ENCODE results near the gene CDR2.
"Not testable (repeated sequence)": the region's sequence is repeated elsewhere in the genome, so short reads cannot be mapped to it uniquely, and the experiment has no call there.

Gene CDR2

DNA sequence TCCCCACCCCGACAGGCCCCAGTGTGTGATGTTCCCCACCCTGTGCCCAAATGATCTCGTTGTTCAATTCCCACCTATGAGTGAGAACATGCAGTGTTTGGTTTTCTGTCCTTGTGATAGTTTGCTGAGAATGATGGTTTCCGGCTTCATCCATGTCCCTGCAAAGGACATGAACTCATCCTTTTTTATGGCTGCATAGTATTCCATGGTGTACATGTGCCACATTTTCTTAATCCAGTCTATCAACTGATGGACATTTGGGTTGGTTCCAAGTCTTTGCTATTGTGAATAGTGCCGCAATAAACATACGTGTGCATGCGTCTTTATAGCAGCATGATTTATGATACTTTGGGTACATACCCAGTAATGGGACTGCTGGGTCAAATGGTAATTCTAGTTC, 23.4 kb downstream of the CDR2 start:
- DNase-seq: not testable (repeated sequence)

DNA sequence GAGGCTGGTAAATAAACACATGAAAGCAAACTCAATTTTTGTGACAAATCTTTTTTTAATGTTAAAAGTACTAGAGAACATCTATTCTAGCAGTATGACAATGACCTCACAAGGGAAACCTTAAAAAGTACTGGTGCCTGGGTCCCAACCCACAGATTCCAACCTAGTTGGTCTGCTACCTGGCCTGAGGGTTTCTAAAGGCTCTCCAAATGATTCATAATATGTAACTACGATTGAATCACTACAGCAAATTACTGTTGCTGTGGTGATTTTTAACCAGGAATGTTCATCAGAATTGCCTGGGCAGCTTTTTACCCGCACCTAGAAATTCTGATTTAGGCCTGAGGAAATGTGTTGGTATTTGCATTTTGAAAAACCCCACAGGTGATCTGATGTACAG, 26.1 kb downstream of the CDR2 start:
- DNase-seq: no peak

DNA sequence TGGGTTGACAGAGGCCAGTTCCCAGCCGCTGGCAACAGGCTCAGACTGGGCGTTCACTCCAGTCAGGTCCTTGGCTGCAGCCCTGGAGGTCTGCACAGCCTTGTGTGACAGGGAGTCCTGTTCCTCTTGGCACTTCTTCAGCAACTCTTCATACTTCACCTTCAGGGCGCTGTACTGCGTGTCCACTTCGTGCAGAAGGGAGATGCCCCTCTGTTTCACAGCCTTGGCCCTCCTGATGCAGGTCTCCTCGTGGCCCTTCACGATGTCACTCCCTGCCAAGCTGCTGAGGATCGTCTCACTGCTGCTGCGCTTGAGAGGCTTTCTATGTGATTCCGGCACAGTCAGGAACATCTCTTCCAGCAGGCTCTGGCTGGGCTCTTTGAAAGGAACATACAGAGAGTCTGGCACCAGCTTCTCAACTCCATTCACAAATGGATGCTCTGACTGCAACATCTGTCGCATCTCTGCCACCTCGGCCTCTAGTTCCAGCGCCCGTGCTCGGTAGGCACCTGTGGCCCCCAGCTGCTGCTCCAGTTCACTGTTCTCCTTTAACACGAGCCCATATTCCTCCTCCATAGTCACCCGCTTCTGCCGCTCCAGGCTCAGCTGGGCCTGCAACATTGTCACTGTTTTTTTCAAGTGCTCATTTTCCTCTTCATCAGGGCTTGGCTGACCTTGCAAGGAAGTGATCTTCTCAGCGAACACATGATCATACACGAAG, 27.2 kb downstream of the CDR2 start:
- DNase-seq: no peak

DNA sequence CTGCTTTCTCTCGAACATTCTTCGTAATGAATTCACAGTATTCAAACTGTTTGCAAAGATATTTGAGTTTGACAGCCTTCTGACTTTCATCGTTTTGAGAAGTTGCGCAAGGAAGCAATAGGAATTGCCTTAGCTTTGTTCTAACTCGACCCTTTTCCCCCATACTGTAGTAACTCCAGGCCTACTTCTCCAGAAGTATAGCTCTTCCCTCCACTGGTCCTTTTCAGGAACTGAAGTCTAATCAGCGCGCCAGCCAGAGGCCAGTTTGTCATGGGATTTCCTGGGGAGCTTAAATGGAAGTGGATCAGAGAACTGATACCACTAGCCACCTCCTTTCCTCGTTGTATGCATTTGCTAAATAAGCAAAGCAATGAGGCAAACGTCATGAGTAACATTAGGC, 27.9 kb downstream of the CDR2 start:
- DNase-seq: peak; percentile 89

DNA sequence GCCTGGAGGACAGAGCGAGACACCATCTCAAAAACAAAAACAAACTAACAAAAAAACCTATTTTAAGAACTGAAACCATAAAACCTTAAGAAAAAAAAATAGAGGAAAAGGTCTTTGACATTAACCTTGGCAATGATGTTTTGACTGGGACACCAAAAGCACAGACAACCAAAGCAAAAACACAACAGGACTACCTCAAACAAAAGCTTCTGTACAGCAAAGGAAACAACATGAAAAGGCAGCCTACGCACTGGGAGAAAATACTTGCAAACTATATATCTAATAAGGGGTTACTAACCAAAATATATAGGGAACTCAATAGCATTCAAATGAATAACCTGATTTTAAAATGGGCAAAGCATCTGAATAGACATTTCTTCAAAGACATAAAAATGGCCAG, 32.3 kb downstream of the CDR2 start:
- DNase-seq: no peak

DNA sequence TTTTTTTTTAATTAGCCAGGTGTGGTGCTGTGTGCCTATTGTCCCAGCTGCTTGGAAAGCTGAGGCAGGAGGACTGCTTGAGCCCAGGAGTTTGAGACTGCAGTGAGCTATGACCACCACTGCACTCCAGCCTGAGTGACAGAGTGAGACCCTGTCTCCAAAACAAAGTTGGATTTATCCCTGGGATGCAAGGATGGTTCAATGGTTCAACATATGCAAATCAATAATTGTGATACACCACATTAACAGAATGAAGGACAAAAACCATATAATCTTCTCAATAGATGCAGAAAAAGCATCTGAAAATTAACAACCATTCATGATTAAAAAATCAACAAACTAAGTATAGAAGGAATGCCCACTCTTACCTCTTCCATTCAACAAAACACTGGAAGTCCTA, 33.5 kb downstream of the CDR2 start:
- no peak for DNase-seq

DNA sequence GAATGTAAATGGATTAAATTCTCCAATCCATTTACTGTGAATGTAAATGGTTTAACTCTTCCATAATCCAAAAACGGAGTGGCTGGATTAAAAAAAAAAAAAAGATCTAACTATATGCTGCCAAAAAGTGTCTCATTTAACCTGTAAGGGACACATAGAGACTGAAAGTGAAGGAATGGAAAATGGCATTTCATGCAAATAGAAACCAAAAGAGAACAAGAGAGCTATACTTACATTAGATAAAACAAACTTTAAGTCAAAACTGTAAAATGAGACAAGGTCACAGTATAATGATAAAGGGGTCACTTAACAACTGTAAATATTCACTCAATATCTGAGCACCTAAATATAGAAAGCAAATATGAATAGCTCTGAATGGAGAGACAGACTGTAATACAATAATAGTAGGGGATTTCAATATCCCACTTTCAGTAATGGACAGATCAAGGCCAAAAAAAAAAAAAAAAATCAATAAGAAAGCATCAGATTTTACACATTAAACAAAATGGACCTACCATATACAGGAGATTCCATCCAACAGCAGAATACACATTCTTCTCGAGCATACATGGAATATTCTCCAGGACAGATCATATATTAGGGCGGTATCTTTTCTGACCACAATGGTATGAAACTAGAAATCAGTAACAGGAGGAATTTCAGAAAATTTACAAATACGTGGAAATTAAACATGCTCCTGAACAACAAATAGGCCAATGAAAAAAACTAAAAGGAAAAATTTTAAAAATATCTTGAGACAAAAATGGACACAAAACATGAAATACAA, 36.4 kb downstream of the CDR2 start:
- DNase-seq: peak; percentile 15

DNA sequence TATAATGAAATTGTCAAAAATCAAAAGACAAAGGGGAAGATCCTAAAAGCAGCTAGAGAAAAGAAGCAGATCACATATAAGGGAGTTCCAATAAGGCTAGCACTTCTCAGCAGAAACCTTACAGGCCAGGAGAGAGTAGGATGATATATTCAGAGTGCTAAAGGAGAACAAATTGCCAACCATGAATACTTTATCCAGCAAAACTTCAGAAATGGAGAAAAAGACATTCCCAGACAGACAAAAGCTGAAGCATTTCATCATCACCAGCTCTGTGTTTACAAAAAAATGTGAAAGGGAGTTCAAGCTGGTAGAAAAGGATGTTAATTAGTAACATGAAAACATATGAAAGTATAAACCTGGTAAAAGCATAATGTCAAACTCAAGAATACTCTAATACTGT, 37.4 kb downstream of the CDR2 start:
- no peak for DNase-seq

DNA sequence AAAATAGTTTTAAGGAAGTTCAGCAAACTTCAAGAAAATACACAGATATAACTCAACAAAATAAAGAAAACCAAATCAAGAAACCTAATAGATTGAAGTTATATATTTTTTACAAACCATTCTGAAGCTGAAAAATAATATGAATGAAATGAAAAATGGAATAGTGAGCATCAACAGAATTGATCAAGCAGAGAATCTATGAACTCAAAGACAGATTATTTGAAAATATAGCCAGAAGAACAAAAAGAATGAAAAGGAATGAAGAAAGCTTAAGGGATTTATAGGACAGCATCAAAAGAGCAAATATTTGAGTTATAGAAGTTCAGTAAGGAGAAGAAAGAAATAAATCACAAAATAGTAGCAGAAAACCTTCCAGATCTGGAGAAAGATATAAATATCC, 37.8 kb downstream of the CDR2 start:
- no peak for DNase-seq

DNA sequence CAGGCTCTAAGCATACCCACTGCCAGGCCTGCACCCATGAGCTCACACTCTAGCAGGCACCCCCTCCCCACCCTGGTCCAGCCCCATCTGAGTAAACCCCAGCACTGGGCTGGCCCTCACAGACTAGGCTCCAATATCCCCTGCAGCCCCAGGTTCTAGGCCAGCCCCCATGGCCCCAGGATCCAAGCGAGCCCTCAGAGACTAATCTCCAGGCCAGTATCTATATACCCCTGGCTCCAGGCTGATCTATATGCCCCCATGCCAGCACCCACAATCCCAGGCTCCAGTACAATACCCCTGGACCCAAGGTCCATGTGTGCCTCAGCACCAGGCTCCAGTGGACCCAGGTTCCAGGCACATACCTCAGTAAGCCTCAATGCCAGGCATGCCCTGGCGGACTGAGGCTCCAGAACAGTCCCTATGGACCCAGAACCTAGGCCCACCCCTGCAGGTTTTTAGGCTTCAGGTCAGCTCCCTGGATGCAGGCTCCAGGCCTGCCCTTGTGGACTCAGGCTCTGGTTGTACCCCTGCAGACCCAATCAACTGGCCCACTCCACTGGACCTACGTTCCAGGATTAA, 38.7 kb downstream of the CDR2 start:
- no peak for DNase-seq

DNA sequence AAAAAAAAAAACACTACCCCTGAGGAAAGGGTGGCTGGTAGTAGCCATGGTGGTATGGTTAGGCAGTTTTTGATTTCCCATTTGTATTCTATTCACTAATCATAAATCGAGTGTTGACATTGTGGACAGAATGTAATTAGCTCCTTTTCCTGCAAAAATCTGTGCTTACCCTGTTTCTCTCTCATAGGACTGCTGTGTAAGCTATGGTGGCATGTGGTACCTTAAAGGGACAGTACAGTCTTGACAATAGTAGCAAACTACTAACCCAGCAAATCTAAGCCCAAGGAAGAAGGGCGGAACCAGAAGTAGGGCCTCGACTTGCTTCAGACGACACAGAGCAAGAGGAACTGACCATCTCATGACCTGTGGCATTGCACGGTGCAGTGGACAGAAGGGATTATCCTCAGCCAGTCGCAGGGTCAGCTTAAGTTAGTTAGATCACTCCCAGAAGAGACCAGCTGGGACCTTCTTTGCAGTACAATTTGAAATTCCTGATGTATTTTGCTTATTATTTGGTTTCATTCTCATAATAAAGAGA, 40.9 kb downstream of the CDR2 start:
- peak; percentile 45 for DNase-seq

DNA sequence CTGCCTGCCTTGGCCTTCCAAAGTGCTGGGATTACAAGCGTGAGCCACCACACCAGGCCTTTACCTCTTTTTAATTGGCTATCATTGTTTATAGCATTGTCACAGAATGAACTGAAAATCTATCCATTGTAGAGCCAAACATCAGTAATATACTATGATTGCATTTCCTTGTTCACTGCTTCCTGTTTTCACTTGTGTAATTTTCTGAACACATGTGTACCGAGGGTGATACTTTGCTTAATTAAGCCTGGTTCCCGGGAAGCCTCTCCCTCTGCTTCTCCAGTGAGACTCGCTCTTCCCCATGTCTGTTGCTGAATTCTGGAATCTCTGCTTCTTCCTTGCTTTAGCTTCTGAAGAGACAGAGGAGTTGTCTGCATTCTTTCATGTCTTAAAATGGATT, 44.1 kb downstream of the CDR2 start:
- DNase-seq: peak; percentile 33

DNA sequence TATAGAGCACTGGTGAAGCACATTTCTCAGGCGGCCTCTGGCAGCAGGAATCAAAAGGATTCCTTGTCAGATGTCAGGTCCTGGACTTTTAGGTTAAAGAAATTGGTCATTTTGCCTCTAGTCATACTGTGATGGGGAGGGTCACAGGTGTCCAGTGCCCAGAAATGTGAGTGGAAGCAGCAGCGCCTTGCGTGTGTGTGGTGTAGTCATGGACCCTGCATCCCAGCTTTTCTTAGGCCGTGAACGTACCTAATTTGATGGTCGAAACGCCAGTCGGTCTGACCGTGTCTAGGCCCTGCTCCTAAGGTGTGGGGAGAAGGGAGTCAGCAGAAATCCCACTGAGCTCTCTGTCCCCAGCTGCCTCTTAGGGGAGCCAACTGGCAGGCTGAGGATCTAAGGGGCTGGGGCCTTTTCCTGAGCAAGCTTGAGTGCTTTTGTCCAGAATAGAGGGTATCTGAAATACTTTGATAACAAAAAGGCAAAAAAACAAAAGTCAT, 45.2 kb downstream of the CDR2 start:
- no peak for DNase-seq

DNA sequence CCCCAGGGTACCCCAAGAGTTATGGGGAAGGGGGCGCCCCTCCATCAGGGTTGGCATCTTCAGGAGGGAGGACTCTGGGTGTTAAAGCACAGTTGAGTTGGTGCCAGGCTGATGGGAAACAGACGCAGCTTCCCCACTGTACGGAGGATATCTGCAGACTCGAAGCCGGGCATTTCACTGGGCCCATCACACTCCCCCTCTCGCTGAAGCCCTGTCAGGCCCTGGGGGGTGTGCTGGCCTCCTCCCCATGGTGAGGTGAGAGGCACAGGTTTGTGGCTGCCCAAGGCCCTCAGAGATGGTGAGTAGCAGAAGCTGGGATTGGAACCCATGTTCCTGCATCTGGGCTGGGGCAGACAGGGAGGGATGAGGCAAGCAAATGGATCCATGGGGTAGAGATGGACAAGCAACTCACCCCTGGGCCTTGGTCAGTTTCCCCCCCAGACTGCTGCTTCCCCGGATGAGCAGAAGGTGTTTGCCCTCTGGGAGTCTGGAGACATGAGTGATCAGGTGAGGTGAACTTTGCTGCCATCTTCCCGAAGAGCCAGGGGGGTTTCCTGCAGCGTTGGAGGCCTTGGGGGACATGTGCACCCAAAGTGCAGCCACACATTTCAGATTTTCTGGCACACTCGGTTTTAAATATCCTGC, 46.2 kb downstream of the CDR2 start:
- no peak for DNase-seq

DNA sequence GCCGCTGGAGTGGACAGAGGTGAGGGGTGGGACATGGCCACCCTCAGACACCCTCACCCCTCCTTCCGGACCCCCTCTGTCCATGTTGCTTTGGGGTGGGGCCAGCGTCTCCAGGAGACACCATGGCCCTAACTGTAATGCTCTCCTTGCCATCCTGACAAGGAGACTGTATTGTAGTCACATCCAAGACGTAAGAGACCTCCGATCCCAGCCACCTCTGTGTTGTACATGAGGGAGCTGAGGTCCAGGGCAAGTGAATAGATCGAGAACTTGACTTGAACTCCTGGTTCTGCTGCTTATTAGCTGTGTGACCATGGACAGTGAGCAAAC, 47.0 kb downstream of the CDR2 start:
- no peak for DNase-seq

DNA sequence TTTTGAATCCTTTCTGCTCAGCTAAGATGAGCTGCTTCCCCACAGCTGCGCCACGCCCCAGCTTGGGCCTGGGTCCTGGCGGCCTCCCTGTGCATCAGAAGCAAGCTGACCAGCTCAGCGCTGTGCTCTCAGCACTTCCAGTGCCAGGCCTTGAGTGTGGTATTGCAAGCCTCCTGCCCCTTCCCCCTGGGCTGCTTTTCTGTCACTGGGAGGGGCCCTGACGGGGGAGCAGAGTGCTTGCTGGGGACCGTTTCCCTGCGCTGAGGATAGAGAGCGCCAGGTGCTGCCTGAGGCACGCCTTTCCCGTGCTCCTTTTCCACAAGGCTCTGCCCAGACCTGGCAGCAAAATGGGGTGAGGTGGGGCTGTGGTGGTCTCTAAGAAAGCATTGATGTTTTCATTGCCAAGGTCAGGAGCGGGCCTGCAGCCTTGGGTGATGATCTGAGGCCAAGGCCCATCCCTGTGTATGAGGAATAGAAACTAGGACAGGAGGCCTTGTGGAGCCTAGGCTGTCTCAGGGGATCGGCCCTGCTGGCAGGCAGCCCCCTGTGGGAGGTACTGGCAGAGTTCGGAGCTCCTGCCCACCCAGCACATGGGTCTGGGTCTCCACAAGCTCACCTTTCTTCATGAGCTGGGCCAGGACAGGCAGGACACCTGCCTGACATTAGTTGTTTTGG, 47.5 kb downstream of the CDR2 start:
- DNase-seq: no peak

DNA sequence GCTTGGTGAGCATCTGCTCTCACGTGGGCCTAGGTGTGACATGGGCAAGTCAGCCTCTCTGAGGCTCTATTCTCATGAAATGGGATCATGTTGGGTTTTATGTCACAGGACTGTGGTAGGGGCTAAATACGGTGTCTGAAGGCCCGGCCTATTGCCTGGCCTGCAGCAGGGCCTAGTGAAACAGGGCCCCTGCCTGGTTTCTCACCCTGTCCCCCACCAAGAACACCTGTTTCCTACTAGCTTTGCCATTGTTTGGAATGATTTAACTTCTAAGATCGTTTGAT, 48.1 kb downstream of the CDR2 start:
- DNase-seq: no peak

DNA sequence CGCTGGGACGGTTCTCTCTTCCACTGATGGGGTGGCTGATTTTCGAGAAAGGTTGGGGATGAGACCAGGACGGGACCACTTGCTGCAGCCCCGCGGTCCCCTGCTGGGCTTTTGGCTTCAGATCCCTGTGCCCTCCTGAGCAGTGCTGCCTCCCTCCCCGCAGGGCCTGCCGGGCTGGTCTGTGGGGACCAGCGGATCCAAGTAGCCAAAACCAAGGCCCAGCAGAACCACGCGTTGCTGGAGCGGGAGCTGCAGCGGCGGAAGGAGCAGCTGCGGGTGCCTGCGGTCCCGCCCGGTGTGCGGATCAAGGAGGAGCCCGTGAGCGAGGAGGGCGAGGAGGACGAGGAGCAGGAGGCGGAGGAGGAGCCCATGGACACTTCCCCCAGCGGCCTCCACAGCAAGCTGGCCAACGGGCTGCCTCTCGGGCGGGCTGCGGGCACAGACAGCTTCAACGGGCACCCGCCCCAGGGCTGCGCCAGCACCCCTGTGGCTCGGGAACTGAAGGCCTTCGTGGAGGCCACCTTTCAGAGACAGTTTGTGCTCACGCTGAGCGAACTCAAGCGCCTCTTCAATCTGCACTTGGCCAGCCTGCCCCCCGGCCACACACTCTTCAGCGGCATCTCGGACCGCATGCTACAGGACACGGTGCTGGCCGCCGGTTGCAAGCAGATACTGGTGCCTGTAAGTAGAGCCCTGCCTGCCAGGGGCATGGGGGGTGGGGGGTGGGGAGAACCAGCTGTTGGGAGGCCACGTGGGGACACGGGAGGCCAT, 48.6 kb downstream of the CDR2 start:
- no peak for DNase-seq

DNA sequence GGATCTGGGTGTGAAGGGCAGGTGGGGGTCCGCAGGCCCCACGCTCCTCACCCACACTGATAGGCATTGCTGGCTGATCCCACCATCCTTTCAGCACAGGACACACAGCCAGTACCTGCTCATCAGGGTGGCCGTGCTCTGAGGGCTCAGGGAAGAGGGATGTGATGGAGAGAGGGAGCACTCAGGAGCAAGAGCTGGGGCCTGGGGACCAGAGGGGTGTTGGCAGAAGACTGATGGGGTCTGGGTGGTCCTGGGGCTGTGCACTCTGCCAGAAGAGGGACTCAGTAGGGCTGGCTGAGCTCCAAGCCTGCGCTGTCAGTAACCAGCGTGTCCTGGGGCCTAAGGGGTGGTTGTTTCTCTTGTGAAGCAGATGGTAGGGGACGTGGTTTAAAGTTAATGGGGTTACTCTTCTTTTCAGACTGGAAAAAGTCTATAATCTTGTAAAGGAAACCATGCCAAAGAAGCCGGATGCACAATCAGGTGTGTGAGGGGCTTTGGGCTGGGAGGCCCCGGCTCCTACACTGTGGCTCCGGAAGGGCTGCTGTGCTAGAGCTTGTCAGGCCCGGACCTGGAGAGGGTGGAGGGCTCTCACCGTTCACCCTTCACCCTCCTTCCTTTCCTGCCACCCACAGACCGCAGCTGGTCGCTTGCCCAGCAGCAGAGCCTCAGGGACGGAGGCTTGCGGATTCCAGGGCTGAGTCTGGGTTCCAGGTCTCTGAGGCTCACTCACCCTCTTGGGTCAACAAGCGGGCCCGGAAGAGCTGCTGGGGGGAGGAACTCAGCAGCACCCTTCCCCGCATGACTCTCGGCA, 49.4 kb downstream of the CDR2 start:
- DNase-seq: no peak

DNA sequence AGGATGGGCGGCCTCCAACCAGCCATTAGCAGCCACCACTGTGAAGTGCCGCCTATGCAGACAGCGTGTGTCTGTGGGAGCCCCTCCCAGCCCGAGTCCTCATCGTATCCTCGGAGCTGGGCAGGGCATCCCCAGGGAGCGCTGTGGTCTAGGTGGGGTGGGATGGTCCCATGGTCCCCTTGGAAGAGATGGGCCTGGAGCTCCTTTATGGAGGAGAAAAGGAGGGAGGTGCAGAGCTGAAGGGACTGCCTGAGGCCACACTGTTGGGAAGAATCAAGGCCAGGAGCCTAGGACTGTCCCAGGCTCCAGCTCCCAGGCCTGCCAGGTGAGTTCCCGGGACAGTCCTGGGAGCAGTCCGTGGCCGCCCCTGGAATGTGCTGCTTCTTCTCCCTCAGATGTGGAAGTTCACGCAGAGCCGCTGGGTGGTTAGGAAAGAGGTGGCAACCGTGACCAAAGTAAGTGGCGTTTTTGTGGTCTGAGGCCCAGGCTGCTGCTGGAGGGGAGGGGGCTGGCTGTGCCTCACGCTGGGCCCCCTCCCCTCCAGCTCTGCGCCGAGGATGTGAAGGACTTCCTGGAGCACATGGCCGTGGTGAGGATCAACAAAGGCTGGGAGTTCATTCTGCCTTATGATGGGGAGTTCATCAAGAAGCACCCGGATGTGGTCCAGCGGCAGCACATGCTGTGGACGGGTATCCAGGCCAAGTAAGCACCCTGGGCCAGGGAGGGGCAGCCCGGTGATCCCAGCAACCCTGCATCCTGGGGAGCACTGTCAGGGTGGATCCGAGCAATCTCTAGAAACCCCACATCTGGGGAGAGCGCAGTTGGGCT, 50.2 kb downstream of the CDR2 start:
- DNase-seq: no peak
